H9 (cell line): ENCODE results near the gene BAIAP2L1. TPM values are rescaled to one million over a fixed set of nuclear protein-coding genes. Genes with fewer than 3 reads are reported as not detected.
A peak's percentile ranks its signal among the peaks of the same experiment; 100 is the strongest.

Source experiments
- DNase-seq: peaks from one replicate; pipeline ENCODE4 v3.0.0-alpha.2; 2017
- H2AFZ ChIP-seq: one replicate; pipeline ENCODE4 v1.6.1; 2013; ENCODE audit warnings: mild to moderate bottlenecking, low read length, control low read depth, moderate library complexity
- H2AK5ac ChIP-seq: 2 replicates; pipeline ENCODE4 v1.6.1; 2013; ENCODE audit warnings: low read length, control low read depth, mixed read lengths; ENCODE audit not compliant: insufficient read length
- H2BK120ac ChIP-seq: one replicate; pipeline ENCODE4 v1.6.1; 2013; ENCODE audit warnings: low read depth, mild to moderate bottlenecking, low read length, control low read depth, inconsistent platforms; ENCODE audit not compliant: poor library complexity, severe bottlenecking
- H2BK12ac ChIP-seq: 2 replicates; pipeline ENCODE4 v1.6.1; 2013; ENCODE audit warnings: low read length, control low read depth, mixed read lengths, low read depth; ENCODE audit not compliant: insufficient read length
- H2BK15ac ChIP-seq: 2 replicates; pipeline ENCODE4 v1.6.1; 2013; ENCODE audit warnings: low read depth, low read length, control low read depth
- H2BK20ac ChIP-seq: one replicate; pipeline ENCODE4 v1.6.1; 2013; ENCODE audit warnings: low read depth, mild to moderate bottlenecking, low read length, control low read depth, inconsistent platforms; ENCODE audit not compliant: poor library complexity, severe bottlenecking
- H2BK5ac ChIP-seq: 2 replicates; pipeline ENCODE4 v1.6.1; 2013; ENCODE audit warnings: low read length, control low read depth, mixed read lengths; ENCODE audit not compliant: insufficient read length
- H3K14ac ChIP-seq: 2 replicates; pipeline ENCODE4 v1.6.1; 2013; ENCODE audit warnings: low read length, control low read depth; ENCODE audit not compliant: insufficient read depth
- H3K18ac ChIP-seq: 2 replicates; pipeline ENCODE4 v1.6.1; 2013; ENCODE audit warnings: low read depth, mild to moderate bottlenecking, mixed read lengths, low read length, control low read depth; ENCODE audit not compliant: insufficient read length
- H3K23ac ChIP-seq: 2 replicates; pipeline ENCODE4 v1.6.1; 2013; ENCODE audit warnings: low read length, control low read depth, mixed read lengths, low read depth; ENCODE audit not compliant: insufficient read length
- H3K23me2 ChIP-seq: 2 replicates; pipeline ENCODE4 v1.6.1; 2013; ENCODE audit warnings: low read depth, mild to moderate bottlenecking, mixed read lengths, low read length, control low read depth; ENCODE audit not compliant: insufficient read length, poor library complexity, severe bottlenecking
- H3K27ac ChIP-seq: 2 replicates; pipeline ENCODE4 v1.5.1; 2013; ENCODE audit warnings: low read length, control low read depth, mixed read lengths, low read depth; ENCODE audit not compliant: insufficient read length
- H3K27me3 ChIP-seq: 2 replicates; pipeline ENCODE4 v1.6.1; 2013; ENCODE audit warnings: low read length, control low read depth, inconsistent platforms; ENCODE audit not compliant: insufficient read depth
- H3K4ac ChIP-seq: 2 replicates; pipeline ENCODE4 v1.6.1; 2013; ENCODE audit warnings: low read depth, mild to moderate bottlenecking, control low read depth, inconsistent platforms, low read length, moderate library complexity
- H3K4me1 ChIP-seq: 2 replicates; pipeline ENCODE4 v1.6.1; 2013; ENCODE audit warnings: low read length, control low read depth, inconsistent platforms; ENCODE audit not compliant: insufficient read depth
- H3K4me2 ChIP-seq: 2 replicates; pipeline ENCODE4 v1.6.1; 2013; ENCODE audit warnings: low read length, control low read depth, mixed read lengths; ENCODE audit not compliant: insufficient read length, insufficient read depth
- H3K56ac ChIP-seq: 2 replicates; pipeline ENCODE4 v1.6.1; 2013; ENCODE audit warnings: low read depth, mild to moderate bottlenecking, mixed read lengths, low read length, control low read depth; ENCODE audit not compliant: insufficient read length
- H3K79me1 ChIP-seq: 2 replicates; pipeline ENCODE4 v1.6.1; 2013; ENCODE audit warnings: low read depth, mild to moderate bottlenecking, moderate library complexity, low read length, control low read depth, inconsistent platforms; ENCODE audit not compliant: insufficient read depth, poor library complexity, severe bottlenecking
- H3K79me2 ChIP-seq: 2 replicates; pipeline ENCODE4 v1.6.1; 2013; ENCODE audit warnings: low read length, control low read depth, inconsistent platforms; ENCODE audit not compliant: insufficient read depth
- H3K9ac ChIP-seq: 2 replicates; pipeline ENCODE4 v1.6.1; 2013; ENCODE audit warnings: low read length, control low read depth, mixed read lengths; ENCODE audit not compliant: insufficient read length; ENCODE audit errors: extremely low read depth
- H3K9me3 ChIP-seq: one replicate; pipeline ENCODE4 v1.6.1; 2013; ENCODE audit warnings: low read depth, low read length, inconsistent platforms; ENCODE audit not compliant: control insufficient read depth
- H3T11ph ChIP-seq: one replicate; pipeline ENCODE4 v1.6.1; 2013; ENCODE audit warnings: mild to moderate bottlenecking, low read length, control low read depth, inconsistent platforms
- H4K20me1 ChIP-seq: one replicate; pipeline ENCODE4 v1.6.1; 2013; ENCODE audit not compliant: control insufficient read depth, insufficient read length, insufficient read depth
- H4K5ac ChIP-seq: 2 replicates; pipeline ENCODE4 v1.6.1; 2013; ENCODE audit warnings: low read depth, mild to moderate bottlenecking, mixed read lengths, low read length, control low read depth; ENCODE audit not compliant: insufficient read length
- H4K8ac ChIP-seq: replicated peaks from 2 replicates; pipeline ENCODE4 v1.6.1; 2013; ENCODE audit warnings: low read length, control low read depth, mixed read lengths, low read depth; ENCODE audit not compliant: insufficient read length
- H4K91ac ChIP-seq: 2 replicates; pipeline ENCODE4 v1.6.1; 2013; ENCODE audit warnings: low read depth, mild to moderate bottlenecking, moderate library complexity, mixed read lengths, low read length, control low read depth; ENCODE audit not compliant: insufficient read length
- H3K27ac Mint-ChIP-seq, 3 experiments: 2 replicates in 2 of 3; 3 replicates in 1 of 3; pipeline ENCODE4 v1.8.0; 2020 to 2021; ENCODE audit warnings: mixed read lengths in 3 of 3, mild to moderate bottlenecking in 1 of 3, moderate library complexity in 1 of 3
- H3K27me3 Mint-ChIP-seq: 2 replicates; pipeline ENCODE4 v1.8.0; 2021; ENCODE audit warnings: low read depth, mild to moderate bottlenecking, moderate library complexity, mixed read lengths
- H3K36me3 Mint-ChIP-seq, 3 experiments: 2 replicates in 2 of 3; 3 replicates in 1 of 3; pipeline ENCODE4 v1.8.0; 2020 to 2021; ENCODE audit warnings: low read depth in 3 of 3, mixed read lengths in 3 of 3; ENCODE audit not compliant: insufficient read depth in 1 of 3
- H3K4me1 Mint-ChIP-seq, 2 experiments: 2 replicates each; pipeline ENCODE4 v1.8.0; 2020; ENCODE audit warnings: mixed read lengths in 2 of 2
- H3K4me3 Mint-ChIP-seq, 2 experiments: 2 replicates in 1 of 2; 3 replicates in 1 of 2; pipeline ENCODE4 v1.8.0; 2020 to 2021; ENCODE audit warnings: mild to moderate bottlenecking in 2 of 2, mixed read lengths in 2 of 2, moderate library complexity in 1 of 2
- H3K9me3 Mint-ChIP-seq, 2 experiments: 2 replicates in 1 of 2; 3 replicates in 1 of 2; pipeline ENCODE4 v1.8.0; 2020; ENCODE audit warnings: mild to moderate bottlenecking in 2 of 2, mixed read lengths in 2 of 2, moderate library complexity in 1 of 2
- WGBS: extraction: QIAGEN DNeasy Blood & Tissue Kit; methylation state at CpG from one replicate; pipeline ENCODE4 v1.1.7; 2013; ENCODE audit warnings: missing lambda C conversion rate, low lambda C conversion rate, mixed read lengths; ENCODE audit not compliant: insufficient read length; ENCODE audit errors: extremely low coverage; 5-methylcytosine and 5-hydroxymethylcytosine counted together
- total RNA-seq: library from RNA; stranded (reverse); gene quantifications from 2 replicates; pipeline ENCODE4 v1.2.1, GENCODE V29; 2021
- TF ChIP-seq, protein P1 (sequence below): fragments of 200-600 bp; sonication (generic); conservative IDR thresholded peaks from 3 replicates; pipeline ENCODE4 v1.8.0; 2021; ENCODE audit warnings: antibody characterized with exemption, mild to moderate bottlenecking

The BAIAP2L1 gene
- total RNA-seq, 1 experiment from 2014 or later: 25.9 TPM

- H3K4me3 Mint-ChIP-seq: no peak overlapping the region; a peak in 1 of 5 replicates
- Histone ChIP-seq H3K23ac (no peak overlapping the region), H3K18ac (no peak overlapping the region), H2BK5ac (no peak overlapping the region), H3K56ac (no peak overlapping the region), H3K27me3 (no peaks in the 10 kb centered on the region), H4K91ac (no peak overlapping the region), H2BK12ac (no peak overlapping the region), H2AK5ac (no peak overlapping the region), H3K4ac (no peak overlapping the region), H3K23me2 (no peaks in the 10 kb centered on the region), H2BK20ac (no peak overlapping the region), H4K8ac (no peak overlapping the region), H3K79me2 (no peaks in the 10 kb centered on the region), H3K9ac (no peak overlapping the region), H2BK120ac (no peak overlapping the region), H3K27ac (no peak overlapping the region), H3K79me1 (no peaks in the 10 kb centered on the region), H3K14ac (no peak overlapping the region), H3K9me3 (no peaks in the 10 kb centered on the region), H3K4me1 (peaks cover 5% of the 10 kb centered on the region), H3T11ph (no peak overlapping the region), H4K5ac (no peak overlapping the region), H4K20me1 (no peaks in the 10 kb centered on the region), H2AFZ (no peak overlapping the region), H2BK15ac (no peak overlapping the region), H3K4me2 (no peak overlapping the region)
- peaks cover 31 to 36% of the 10 kb centered on the region in 2 experiments for H3K4me1 Mint-ChIP-seq
- DNase-seq: no peak
- H3K36me3 Mint-ChIP-seq: peaks cover 10 to 22% (median 10%) of the 10 kb centered on the region in 3 experiments; a peak in 6 of 7 replicates
- H3K9me3 Mint-ChIP-seq: no peaks in the 10 kb centered on the region
- no CpG with 5 or more reads among the region's 6 CpGs for whole genome bisulfite sequencing
- H3K27ac Mint-ChIP-seq: peak overlapping the region in 1 of 3 experiments; percentile 25; a peak in 1 of 7 replicates
- TF ChIP-seq, protein P1, sequence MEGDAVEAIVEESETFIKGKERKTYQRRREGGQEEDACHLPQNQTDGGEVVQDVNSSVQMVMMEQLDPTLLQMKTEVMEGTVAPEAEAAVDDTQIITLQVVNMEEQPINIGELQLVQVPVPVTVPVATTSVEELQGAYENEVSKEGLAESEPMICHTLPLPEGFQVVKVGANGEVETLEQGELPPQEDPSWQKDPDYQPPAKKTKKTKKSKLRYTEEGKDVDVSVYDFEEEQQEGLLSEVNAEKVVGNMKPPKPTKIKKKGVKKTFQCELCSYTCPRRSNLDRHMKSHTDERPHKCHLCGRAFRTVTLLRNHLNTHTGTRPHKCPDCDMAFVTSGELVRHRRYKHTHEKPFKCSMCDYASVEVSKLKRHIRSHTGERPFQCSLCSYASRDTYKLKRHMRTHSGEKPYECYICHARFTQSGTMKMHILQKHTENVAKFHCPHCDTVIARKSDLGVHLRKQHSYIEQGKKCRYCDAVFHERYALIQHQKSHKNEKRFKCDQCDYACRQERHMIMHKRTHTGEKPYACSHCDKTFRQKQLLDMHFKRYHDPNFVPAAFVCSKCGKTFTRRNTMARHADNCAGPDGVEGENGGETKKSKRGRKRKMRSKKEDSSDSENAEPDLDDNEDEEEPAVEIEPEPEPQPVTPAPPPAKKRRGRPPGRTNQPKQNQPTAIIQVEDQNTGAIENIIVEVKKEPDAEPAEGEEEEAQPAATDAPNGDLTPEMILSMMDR: no peak
- H3K27me3 Mint-ChIP-seq: peaks cover 2% of the 10 kb centered on the region
Observed at GRCh38 chr7:98366562-98366938, 34.3 kb downstream of the BAIAP2L1 start.
